GM21825 (cell line): ENCODE data around the gene SREK1.

Source experiments
- ATAC-seq: cut with Tn5 transposase; IDR thresholded peaks from one replicate; pipeline ENCODE4 v1.9.1; 2021; ENCODE audit warnings: mild to moderate bottlenecking, moderate library complexity; ENCODE audit not compliant: unreplicated experiment

The SREK1 gene

GRCh38 chr5:66164044-66164790, 20.1 kb downstream of the SREK1 start:
- ATAC-seq, result no peak

GRCh38 chr5:66168226-66168625, 24.1 kb downstream of the SREK1 start:
- ATAC-seq, result no peak

GRCh38 chr5:66169534-66169933, 25.4 kb downstream of the SREK1 start:
- ATAC-seq, result peak; percentile 52

GRCh38 chr5:66170195-66170919, 26.3 kb downstream of the SREK1 start:
- no peak for ATAC-seq

DNA sequence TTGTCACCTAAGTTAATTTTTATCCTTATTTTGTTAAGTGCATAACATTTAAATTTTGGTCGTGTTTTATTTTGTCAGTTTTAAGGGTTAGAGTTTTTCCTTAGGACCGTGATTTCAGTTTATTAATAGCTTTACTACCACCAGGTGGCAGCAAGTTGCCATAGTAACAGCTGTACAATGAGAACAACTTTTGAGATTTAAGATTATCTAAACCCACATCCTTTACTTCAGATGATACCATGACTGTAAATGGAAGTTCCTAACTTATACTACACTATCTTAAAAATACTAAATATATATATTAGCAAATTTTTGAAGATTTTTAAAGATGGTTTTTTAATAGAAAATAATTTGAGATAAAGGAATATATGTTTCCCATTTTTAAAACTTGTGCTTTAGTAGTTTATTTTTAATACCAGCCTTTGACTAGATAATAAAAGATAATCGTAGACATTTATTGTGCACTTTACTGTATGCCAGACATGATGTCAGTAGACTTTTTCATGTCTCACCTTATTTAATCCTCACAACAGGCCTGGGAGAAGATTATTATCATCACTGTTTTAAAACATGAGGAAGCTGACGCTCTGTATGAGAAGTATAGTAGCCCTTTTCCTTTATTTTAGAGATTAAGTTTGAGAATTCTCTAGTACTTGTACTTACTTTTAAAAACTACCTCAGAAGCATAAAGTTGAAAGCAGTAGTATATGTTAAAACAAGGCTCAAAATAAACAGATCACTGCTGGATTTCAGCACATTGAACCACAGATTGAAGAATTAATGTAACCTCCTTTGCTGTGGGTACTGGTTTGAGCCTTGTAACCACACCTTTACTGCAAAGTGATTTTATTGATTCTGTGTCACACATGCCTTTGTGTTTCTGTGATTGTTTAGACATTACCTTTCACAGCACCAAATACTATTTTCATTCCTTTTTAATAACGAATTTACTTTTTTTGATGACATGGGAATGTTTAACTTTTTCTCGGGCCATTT, 27.5 kb downstream of the SREK1 start:
- peak; percentile 68 for ATAC-seq

- ATAC-seq, result no peak
Observed at GRCh38 chr5:66174338-66174737, 30.2 kb downstream of the SREK1 start.

GRCh38 chr5:66178799-66179198, 34.7 kb downstream of the SREK1 start:
- ATAC-seq, result no peak

GRCh38 chr5:66179297-66180051, 35.4 kb downstream of the SREK1 start:
- no peak for ATAC-seq

- ATAC-seq, result no peak
Observed at GRCh38 chr5:66180282-66181155, 36.4 kb downstream of the SREK1 start.

GRCh38 chr5:66186108-66186507, 42.0 kb downstream of the SREK1 start:
- ATAC-seq, result no peak

DNA sequence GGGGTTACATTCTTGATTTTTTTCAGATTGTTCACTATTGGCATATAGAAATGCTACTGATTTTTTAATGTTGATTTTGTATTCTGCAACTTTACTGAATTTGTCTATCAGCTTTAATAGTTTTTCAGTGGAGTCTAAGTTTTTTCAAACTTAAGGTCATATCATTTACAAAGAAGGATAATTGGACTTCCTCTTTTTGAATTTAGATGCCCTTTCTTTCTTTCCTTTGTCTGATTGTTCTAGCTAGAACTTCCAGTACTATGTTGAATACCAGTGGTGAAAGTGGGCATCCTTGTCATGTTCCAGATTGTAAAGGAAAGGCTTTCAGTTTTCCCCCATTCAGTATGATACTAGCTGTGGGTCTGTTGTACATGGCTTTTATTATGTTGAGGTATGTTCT, 49.3 kb downstream of the SREK1 start:
- no peak for ATAC-seq

DNA sequence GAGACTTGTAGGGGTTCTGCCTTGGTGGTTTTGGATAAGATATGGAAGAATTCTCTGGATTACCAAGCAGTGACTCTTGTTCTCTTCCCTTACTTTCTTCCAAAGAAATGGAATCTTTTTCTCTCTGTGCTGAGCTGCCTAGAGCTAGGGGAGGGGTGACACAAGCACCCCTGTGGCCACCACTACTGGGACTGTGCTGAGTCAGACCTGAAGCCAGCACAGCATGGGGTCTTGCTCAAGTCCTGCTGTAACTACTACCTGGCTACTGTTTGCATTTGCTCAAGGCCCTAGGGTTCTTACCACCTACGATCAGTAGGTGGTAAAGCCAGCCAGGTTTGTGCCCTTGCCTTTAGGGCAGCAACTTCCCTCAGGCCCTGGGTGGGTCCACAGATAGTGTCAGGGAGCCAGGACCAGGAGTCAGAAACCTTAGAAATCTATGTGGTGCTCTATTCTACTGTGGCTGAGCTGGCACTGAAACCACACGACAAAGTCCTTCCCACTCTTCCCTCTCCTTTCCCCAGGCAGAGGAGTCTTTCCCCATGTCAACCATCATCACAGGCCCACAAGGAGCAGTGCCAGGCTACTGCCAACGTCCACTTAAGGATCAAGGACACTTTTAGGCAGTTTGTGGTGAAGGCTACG, 53.8 kb downstream of the SREK1 start:
- no peak for ATAC-seq

- no peak for ATAC-seq
Observed at GRCh38 chr5:66198837-66199236, 54.7 kb downstream of the SREK1 start.

DNA sequence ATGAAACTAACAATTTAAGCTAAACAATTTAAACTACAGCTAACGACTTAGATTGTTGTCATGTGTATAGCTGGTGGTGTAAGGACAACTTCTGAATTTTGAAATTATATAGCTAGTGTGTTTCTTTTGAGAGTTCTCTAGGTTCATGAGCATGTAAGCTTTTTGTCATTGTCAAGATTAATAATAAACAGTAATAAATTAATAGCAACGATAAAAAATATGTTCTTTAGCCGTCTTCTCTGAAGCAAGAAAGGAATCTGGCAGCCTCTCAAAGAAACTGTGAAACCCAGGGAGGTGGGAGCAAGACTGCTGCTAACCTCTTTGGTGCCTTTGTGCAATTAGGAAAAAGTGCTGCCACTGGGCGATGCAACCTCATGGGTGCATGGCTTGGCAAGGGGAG, 59.4 kb downstream of the SREK1 start:
- no peak for ATAC-seq

GRCh38 chr5:66206465-66206864, 62.4 kb downstream of the SREK1 start:
- no peak for ATAC-seq

DNA sequence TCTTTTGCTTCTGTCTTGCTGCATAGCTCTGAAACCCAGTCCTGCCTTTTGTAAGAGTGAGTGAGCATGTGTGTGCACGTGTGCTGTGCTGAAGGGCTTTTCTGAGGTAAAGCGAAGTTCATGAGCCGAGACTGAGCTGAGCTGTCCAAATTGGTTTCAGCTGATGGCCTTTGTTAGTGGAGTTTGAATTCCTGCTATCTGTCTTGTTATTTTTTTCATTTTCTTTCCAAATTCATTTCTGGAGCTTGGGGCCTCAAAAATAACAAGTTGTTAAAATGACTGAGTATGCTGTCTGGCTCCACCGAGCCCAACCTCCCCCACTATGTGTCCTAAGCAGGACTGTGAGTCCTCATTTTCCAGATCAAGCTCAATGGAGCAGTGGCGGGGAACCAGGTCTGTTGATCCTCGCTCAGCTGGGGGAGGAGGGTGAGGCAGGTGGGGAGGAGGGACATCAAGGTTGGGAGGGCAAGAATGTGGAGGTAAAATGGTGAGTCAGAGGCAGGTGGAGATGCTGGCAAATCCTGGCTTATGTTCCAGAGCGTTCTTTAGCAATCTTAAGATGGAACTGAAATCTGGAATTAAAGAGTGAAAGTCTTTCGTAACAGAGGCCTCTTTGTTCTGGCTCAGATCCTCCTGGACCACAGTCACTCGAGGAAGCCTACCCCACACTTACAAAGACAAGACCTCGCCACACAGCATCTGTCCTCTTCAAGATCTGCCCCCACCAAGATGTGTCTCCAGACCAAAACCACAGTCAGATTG, 63.9 kb downstream of the SREK1 start:
- ATAC-seq, result no peak

- ATAC-seq, result no peak
Observed at GRCh38 chr5:66209350-66209749, 65.2 kb downstream of the SREK1 start.

DNA sequence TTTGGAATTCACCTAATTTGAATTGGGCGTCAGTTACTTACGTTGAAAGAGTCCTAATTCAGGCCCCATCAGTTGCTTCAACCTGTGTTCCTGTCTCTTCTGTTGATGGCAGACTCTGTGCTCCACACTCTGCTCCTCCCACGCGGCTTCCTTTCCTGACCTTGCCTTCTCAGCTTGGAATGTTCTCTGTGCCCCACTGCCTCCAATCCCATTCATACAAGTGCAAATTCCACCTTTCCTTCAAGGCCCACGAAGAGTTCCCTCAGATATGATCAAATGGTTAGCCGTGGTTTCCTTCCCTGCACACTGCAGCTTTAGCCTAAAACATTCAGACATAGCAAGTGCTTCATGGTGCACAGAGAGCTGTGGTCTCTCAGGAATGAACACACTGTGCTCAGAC, 65.7 kb downstream of the SREK1 start:
- no peak for ATAC-seq
